Measurements from ENCODE around the gene PDS5B. TPM values are rescaled to one million over a fixed set of nuclear protein-coding genes. Genes with fewer than 3 reads are reported as not detected.
"Not testable (repeated sequence)": the region's sequence is repeated elsewhere in the genome, so short reads cannot be mapped to it uniquely, and the experiment has no call there.

The PDS5B gene
- total RNA-seq, 1 donor from 2014 or later = 35.7 TPM

DNA sequence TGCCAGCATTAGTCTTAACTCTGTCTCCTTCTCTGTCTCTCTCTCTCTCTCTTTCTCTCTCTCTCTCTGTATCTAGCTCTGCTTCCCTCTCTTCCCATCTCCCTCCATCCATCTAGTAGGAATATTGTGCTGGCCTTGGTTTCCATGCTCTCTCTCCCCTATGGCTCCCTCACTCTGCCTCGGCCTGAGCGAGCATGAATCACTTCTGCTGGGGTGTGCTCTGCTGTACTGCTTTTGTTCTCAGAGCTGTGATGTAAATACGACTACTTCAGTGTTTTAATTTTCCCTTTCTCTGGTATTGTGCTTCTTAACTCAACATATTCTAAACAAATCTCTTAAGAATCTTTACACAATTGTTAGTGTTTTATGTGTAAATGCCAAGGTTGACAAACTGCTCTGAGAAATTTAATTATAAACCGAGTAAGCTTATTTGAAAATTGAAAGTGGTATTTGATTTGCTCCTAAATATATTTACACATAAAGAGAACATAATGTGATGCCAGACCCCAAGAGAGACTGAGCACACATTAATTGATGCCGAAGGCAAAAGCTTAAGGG, 218.5 kb downstream of the PDS5B start:
- no peak for DNase-seq

DNA sequence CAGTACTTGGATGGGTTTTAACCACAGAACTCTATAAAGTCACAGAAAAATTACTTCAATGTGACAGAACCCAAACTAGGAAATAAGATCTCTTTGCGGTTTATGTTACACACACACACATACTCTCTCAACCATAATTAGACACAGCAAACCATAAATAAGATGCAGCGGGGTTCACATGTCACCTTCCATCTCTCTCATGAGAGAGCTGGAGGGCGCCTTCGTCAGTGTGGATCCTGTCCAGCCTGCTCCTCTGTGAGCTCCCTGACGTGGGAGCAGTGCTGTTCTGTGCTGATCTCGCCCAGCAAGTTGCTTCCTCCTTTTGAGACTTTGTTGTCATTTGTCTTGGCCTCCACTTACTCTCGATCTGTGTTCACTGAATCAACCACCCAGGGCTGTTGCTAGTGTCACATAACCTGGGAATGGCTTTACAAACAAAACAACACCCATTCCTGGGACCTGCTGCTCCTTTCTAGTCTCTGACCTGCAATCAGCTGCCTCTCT, 225.1 kb downstream of the PDS5B start:
- DNase-seq = no peak

DNA sequence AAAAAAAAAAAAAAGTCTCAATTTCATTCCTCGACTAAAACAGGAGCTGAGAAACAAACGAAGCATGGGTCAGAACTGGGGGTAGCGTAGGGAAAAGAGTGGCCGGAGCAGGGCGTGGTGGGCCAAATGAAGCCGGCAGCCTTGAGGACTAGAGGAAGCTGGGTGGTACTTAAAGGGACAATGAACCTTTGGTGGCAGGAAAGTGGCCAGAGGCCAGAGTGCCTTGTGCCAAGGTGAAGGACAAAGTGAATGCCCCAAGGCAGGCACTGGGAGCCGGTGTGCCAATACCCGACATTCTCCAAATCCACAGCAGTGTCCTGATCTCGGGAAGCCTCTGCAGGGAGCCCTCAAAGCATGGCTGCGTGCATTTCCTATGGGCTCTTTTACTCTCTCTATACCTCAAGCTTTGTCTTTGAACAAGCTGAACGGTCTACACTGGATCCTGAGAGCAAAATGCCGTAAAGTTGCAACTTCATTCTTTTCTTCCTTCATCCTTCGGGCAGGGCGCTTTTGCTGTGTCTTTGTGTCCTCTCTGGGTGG, 235.0 kb downstream of the PDS5B start:
- no peak for DNase-seq

DNA sequence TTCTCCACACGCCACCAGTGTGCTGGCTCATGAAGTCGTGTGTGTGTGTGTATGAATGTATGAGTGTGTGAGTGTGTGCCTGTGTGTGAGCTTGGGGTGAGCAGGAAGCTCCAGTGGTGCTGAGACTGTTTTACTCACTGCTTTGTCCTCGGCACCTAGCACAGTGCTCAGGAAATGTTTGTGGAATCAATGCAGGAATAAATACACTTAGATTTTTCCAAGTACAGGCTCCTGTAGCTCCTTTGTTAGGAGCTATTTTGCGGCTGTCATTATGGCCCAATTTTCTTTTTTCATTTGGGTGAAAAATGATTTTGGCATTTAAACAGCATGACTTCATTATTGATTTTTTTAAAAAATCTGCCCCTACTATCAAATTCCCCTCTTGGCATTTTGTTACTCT, 236.5 kb downstream of the PDS5B start:
- DNase-seq = no peak

DNA sequence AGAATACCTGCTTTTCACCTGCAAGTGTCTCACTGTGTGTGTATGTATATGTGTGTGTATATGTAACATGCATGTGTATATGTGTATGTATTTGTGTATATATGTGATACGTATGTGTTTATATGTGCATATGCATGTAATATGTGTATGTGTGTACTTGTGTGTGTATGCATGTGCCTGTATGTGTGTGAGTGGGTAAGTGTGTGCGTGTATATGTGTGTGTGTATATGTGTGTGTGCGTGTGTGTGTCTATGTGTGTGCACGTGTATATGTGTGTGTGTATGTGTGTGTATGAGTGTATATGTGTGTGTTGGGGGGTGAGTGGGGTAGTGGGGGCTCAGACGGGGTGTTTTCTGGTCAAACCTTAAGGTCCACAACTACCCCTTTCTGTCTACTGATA, 237.3 kb downstream of the PDS5B start:
- DNase-seq = no peak

DNA sequence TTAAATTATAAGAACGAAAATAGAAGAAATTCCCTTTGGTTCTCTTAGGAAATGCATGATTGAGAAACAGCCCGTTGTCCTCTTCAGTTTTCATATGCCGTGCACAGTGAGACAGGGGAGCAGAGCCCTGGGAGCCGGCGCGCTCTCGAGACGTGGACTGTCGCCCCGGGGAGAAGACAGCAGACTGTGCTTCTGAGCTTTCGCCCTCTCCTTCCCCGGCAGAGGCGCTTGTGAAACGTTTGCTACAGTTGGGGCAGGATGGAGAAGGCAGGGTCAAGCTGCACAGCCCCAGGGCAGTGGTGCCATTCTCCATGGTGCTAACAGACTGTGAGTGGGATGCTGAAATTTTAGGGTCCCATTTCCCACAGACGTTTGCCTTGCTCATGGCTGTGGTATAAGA, 237.8 kb downstream of the PDS5B start:
- DNase-seq = no peak

DNA sequence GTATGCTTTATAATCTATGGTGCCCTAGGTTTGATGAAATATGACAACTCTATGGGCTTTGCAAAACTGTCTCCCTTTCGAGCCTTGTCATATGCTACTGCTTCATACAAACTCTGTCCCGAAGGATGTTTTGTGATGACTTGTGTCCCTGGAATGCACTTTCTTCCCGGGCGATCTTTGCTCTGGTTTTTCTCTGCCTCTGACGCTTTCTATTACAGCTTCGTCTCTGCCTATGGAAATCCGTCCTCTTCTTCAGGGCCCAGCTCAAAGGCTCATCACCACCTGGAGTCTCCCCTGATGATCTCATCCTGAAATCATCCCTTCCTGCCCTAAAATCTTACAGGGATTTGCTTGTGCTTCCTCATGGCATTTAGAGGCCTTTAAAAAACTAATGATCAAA, 238.4 kb downstream of the PDS5B start:
- no peak for DNase-seq

DNA sequence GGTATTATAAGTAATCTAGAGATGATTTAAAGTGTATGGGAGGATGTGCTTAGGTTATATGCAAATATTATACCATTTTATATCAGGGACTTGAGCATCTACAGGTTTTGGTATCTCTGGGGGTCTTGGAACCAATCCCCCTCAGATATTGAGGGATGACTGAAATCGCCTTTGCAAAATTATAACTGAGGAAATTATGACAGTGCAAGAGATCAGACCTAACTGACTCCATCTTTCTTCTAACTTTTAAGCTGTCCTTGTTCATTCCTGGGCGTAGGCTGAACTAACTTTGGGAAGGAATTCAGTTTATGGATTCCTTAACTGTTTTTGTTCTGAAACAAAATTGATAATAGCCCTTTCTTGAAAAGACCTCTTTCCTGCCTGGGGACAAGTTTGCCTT, 239.2 kb downstream of the PDS5B start:
- DNase-seq = no peak

DNA sequence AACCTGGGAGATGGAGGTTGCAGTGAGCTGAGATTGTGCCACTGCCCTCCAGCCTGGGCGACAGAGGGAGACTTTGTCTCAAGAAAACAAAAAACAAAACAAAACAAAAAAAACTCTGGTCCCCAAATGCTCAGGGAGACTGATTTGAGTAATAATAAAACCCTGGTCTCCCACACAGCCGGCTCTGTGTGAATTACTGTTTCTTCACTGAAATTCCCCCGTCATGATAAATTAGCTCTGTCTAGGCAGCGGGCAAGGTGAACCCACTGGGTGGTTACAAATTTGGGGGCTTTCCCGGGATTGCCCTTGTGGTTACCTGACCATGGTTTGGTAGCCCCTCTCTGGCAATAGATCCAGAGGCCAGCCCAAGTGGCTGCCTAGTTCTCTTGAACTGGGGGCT, 240.1 kb downstream of the PDS5B start:
- not testable (repeated sequence) for DNase-seq

Other genes with a start within 250 kb of the PDS5B start
- 6.1 and 13.8 TPM in 2 replicates for gene N4BP2L1, start 158.3 kb upstream of the PDS5B start, total RNA-seq
- gene N4BP2L2, start 47.7 kb upstream of the PDS5B start, total RNA-seq = 98.7 and 99.7 TPM in 2 replicates

Measured in dermis blood vessel endothelial cell (primary cell).